GM19468 (cell line): ENCODE measurements around the gene NFS1.
"Not testable (repeated sequence)": the region's sequence is repeated elsewhere in the genome, so short reads cannot be mapped to it uniquely, and the experiment has no call there.

Source experiments
- ATAC-seq: cut with Tn5 transposase; IDR thresholded peaks from one replicate; pipeline ENCODE4 v1.9.1; 2021; ENCODE audit warnings: mild to moderate bottlenecking, moderate library complexity, moderate number of reproducible peaks; ENCODE audit not compliant: unreplicated experiment; ENCODE audit errors: extremely low read depth

The NFS1 gene

DNA sequence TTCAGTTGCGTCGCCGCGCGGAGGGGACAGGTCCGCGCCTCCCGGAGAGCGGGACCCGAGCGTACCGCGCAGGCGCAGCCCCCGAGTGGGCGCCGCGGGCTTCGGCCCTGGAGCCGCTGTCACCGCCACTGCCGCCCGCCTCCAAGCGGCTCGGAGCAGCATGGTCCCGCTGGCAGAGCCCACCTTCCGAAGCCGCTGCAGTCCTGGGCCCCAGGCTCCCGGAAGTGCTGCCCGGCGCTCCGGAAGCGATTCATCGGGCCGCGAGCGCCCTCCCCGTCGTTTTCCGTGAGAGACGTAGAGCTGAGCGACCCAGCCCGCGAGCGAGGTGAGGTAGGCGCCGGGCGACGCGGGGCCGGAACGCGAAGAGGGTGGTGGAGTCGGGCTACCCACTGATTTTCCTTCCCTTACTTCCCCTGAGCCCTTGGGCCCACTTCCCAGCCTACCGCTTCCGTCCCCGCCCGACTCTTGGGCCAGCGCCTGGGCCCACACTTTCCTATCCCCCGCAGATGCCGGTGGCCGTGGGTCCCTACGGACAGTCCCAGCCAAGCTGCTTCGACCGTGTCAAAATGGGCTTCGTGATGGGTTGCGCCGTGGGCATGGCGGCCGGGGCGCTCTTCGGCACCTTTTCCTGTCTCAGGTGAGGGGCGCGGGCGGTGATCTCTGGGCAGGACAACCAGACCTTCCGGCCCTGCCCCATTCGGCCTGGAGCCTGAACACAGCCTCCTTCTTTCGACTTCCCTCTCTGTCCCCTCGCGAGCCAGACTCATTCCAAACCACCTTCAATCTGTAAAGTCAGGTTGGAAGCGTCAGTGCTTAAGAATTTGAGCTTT is at the start of gene NFS1, which contains the start of gene ROMO1:
Gene NFS1, minus strand, starts transcription at position 226 of the 830 bp plus-strand sequence. Its CDS starts 64 bp downstream, at position 162.
Gene ROMO1, plus strand, starts transcription at position 279 of the 830 bp plus-strand sequence. Its CDS starts 228 bp downstream, at position 507.
- peak; percentile 68 for ATAC-seq

DNA sequence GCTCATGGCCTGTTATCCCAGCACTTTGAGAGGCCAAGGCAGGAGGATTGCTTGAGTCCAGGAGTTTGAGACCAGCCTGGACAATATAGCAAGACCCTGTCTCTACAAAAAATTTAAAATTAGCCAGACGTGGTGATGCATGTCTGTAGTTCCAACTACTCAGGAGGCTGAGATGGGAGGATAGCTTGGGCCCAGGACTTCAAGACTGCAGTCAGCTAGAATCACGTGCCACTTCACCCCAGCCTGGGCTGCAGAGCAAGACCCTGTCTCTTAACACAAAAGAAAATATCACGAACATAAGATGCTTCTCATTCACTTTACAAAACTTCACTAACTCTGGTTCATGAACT is 45.3 kb upstream of the NFS1 start:
- ATAC-seq, result not testable (repeated sequence)

DNA sequence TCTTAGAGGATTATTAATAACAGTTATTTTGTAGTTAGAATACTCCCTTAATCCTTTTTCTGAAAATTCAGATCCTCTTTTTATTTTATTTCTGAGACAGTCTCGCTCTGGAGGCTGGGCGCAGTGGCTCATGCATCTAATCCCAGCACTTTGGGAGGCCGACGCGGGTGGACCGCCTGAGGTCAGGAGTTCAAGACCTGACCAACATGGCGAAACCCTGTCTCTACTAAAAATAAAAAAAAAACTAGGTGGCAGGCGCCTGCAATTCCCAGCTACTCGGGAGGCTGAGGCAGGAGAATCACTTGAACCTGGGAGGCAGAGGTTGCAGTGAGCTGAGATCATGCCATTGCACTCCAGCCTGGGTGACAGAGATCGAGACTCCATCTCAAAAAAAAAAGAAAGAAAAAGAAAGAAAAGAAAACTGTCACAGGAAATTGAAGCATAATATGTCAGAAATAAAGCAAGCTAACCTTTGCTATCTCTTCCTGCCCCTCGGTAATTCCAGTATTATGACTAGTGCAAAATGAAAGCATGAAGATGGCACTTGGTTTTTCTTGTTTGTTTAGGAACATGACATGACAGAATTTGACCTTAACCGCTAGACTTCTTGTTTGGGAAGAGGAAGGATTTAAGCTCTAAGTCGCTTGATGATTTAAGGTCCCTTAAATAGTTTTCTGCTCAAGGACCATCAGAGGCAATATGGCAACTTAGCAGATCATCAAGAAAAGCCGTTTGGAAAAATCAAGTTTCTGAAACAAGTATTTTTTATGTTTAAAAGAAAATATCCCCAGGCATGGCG is 44.7 kb upstream of the NFS1 start:
- no peak for ATAC-seq

GRCh38 chr20:35742741-35743523 is 43.8 kb upstream of the NFS1 start:
- ATAC-seq, result no peak

- ATAC-seq, result peak; percentile 81
Observed at GRCh38 chr20:35741892-35742740, 43.0 kb upstream of the NFS1 start, which contains the start of gene RBM39. Gene RBM39 (minus strand): TSS chr20:35742260. CDS start chr20:35740874, 1,386 bp downstream.

GRCh38 chr20:35739294-35740163 is 40.4 kb upstream of the NFS1 start:
- no peak for ATAC-seq

DNA sequence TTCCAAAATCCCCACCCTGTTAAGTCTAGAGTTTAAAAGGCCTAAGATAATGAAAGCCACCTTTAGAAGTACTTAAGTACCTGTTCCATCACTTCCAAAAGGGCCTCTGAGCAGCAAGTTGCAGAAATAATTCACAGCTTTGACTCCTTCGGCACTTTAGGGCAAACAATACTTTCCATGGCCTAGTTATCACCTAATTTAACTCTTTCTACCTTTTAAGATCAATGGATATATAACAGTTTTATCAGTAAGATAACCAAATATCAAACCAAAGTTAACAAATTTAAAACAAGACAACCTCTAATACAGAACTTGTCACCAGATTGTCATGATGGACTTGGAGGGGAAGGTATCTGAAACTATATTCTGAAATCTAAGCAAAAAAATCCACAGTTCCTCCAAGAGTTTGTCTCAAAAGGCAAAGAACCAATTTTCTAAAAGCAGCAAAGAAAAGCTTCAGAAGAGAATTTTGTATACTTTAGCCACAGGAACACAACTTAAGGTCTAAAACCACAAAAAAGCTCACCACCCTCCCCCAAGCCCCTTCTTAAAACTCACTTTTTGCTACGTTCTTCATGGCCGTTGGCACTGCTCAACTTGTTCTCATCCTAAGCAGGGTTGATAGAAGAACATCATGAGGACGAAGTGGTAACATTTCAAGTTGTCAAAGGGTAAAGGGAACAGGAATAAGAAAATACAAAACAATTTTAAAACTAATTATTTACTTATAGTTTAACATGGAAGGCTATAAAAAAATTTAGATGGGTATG is 39.4 kb upstream of the NFS1 start:
- ATAC-seq, result no peak

- no peak for ATAC-seq
Observed at GRCh38 chr20:35737865-35738333, 38.7 kb upstream of the NFS1 start.

DNA sequence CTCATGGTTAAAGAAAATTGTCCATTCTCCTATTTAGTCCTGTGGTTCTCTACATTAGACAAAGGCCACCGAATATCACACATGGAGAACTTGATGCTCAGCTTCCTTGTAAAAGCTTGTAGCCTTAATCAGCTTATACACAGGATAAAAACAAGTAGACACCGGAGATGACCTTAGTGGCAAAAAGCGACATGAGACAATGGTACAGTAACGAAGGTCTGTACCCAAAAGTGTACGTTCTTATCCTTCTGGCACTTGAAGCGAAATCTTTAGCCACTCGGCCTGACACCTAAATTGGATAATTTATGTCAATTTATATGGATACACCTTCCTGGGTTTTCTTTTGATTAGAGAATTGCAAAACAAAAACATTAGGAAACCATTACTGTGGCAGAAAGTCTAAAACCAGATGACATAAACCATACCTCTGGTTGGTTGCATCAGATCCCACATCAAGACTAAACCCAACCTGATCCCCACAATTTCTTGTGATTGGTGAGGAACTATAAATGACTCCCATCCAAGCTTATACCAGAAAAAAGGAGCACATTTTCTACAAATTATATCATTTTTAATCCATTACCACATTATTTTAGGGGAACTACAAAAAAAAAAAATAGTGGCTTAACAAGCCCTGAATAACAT is 36.8 kb upstream of the NFS1 start:
- no peak for ATAC-seq

DNA sequence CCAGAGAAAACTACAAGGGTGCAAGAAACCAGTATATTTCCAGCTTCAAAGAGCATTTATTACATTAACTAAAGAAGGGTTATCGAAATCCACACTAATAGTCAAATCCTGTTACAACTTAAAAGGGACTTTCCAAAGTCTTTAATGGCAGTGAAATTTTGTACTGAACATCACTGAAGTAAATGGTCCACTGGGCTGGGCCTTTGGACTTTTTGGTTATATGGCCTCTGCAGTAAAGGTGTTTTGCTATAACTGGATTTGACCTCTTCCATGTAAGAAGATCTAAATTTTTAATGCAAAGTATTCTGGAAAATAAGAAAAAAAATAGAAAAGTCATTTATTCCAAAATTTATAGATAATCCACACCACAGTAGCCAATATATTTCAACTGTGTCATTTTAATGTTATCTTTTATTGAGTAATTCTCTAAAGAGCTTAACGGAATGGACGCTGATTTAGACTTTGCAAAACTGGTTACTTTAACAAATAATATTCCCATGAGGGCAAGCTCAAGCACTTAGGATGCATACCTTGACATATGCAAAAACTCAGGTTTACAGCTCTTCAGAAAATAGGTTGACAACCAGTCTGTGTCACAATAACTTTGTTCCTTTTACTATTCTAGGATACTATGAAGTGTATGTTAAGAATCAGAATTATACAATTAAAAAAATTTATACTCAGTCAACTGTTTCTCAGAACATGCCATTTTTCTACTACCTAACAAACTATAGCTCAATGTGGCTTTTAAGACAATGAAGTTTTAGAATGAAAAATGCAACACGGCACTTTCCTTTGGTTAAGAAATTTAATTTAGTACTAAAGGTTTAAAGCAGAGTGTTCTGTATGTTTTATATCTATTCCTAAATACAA is 35.9 kb upstream of the NFS1 start:
- no peak for ATAC-seq

- no peak for ATAC-seq
Observed at GRCh38 chr20:35734374-35734773, 35.2 kb upstream of the NFS1 start.

DNA sequence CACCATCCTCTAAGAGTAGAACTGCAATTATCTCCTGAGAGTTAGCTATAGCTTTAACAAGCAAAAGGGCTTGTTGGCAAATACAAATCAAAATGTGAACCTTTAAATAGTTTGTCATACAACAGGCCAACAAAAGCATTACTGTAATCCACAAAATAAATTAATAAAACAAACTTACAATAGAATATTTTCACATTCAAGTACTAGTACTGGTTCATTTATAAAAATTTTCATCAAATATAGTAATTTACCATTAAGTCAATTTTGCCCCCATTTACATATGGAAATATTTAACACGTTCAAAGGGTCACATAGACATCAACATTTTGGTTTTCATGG is 33.5 kb upstream of the NFS1 start:
- ATAC-seq, result no peak

GRCh38 chr20:35731862-35732643 is 32.9 kb upstream of the NFS1 start:
- no peak for ATAC-seq

GRCh38 chr20:35731469-35731788 is 32.3 kb upstream of the NFS1 start:
- ATAC-seq, result no peak

GRCh38 chr20:35730583-35731468 is 31.7 kb upstream of the NFS1 start:
- no peak for ATAC-seq
